Tibial artery (tissue), 4 donors: Measurements from ENCODE around the gene DLG4.

ENCODE experiments used
- DNase-seq, 2 donors: peaks; one replicate each; pipeline ENCODE4 v3.0.0-alpha.2; 2019
- H3K27ac ChIP-seq, 2 donors: fragments of 200-600 bp; sonication (generic) in 1 of 2; 1 replicate in 1 of 2; 2 replicates in 1 of 2; pipeline ENCODE4 v1.5.1; 2018 to 2019; ENCODE audit warnings: mild to moderate bottlenecking in 1 of 2
- H3K27me3 ChIP-seq, 2 donors: fragments of 200-600 bp; sonication (generic) in 1 of 2; one replicate each; pipeline versions ENCODE4 v1.5.1 to v1.6.0; 2016 to 2019
- H3K36me3 ChIP-seq, 3 donors: fragments of 200-600 bp; sonication (generic) in 2 of 3; one replicate each; pipeline ENCODE4 v1.5.1; 2016 to 2019; ENCODE audit warnings: mild to moderate bottlenecking in 2 of 3
- H3K4me1 ChIP-seq, 4 donors: fragments of 200-600 bp; sonication (generic) in 2 of 4; 1 replicate in 3 of 4; 2 replicates in 1 of 4; pipeline ENCODE4 v1.5.1; 2016 to 2019
- H3K4me3 ChIP-seq, 2 donors: fragments of 200-600 bp; sonication (generic) in 1 of 2; 1 replicate in 1 of 2; 2 replicates in 1 of 2; pipeline ENCODE4 v1.5.1; 2018 to 2019; ENCODE audit warnings: mild to moderate bottlenecking in 2 of 2
- H3K9me3 ChIP-seq, 3 donors: fragments of 200-600 bp; sonication (generic) in 1 of 3; one replicate each; pipeline ENCODE4 v1.5.1; 2016 to 2019
- CTCF ChIP-seq, 2 experiments: fragments of 200-600 bp in 1 of 2; fragments of 450-650 bp in 1 of 2; IDR thresholded peaks; one replicate each; pipeline ENCODE4 v1.5.1; 2017 to 2019; ENCODE audit warnings: antibody characterized with exemption in 2 of 2, mild to moderate bottlenecking in 1 of 2, moderate library complexity in 1 of 2
- intact Hi-C: fragments of 100-400 bp; cut with DNase I; formaldehyde crosslinking; loops from one replicate; pipeline ENCODE4 v1.15.0; 2023; ENCODE audit warnings: low total_unique reads

Gene DLG4

GRCh38 chr17:7256766-7257456 lies 37.3 kb upstream of the DLG4 start:
- H3K36me3 ChIP-seq = peaks cover 30 to 62% (median 55%) of the 10 kb centered on the region in 3 donors
- no peak overlapping the region for H3K27ac ChIP-seq
- no peak overlapping the region for H3K4me3 ChIP-seq
- no peak for TF ChIP-seq CTCF (IDR thresholded peaks at IDR 0.05)
- intact Hi-C loops = loop anchor here (10.0 kb wide), 2 partner anchors 88 to 308 kb away; partner anchors contain the start of gene SENP3
- peaks cover 0 to 35% (median 21%) of the 10 kb centered on the region in 4 donors for H3K4me1 ChIP-seq
- H3K9me3 ChIP-seq = no peaks in the 10 kb centered on the region
- DNase-seq = no peak
- H3K27me3 ChIP-seq = peaks cover 0 to 18% of the 10 kb centered on the region in 2 donors

- Histone ChIP-seq H3K36me3 (peaks cover 30 to 54% (median 51%) of the 10 kb centered on the region in 3 donors), H3K27me3 (no peaks in the 10 kb centered on the region), H3K27ac (no peak overlapping the region), H3K9me3 (no peaks in the 10 kb centered on the region), H3K4me1 (peaks cover 0 to 35% (median 21%) of the 10 kb centered on the region in 4 donors), H3K4me3 (no peak overlapping the region)
- intact Hi-C loops = loop anchor here (10.0 kb wide), 2 partner anchors 90 to 310 kb away; partner anchors contain the start of gene SENP3
- DNase-seq = no peak
- TF ChIP-seq CTCF (IDR thresholded peaks at IDR 0.05) = no peak
Measured at GRCh38 chr17:7254511-7254910, 34.9 kb upstream of the DLG4 start.

- no peak for TF ChIP-seq CTCF (IDR thresholded peaks at IDR 0.05)
- Histone ChIP-seq H3K27me3 (no peaks in the 10 kb centered on the region), H3K9me3 (no peaks in the 10 kb centered on the region), H3K36me3 (peaks cover 24 to 39% (median 37%) of the 10 kb centered on the region in 3 donors), H3K4me3 (peak overlapping the region; percentile 94 to 98), H3K4me1 (peaks cover 0 to 40% (median 32%) of the 10 kb centered on the region in 4 donors), H3K27ac (peak overlapping the region; percentile 96 to 100)
- intact Hi-C loops = loop anchor here (10.0 kb wide), 2 partner anchors 92 to 312 kb away; partner anchors contain the start of gene SENP3
- DNase-seq = no peak
Measured at GRCh38 chr17:7253082-7253481, 33.4 kb upstream of the DLG4 start.

- peaks cover 0 to 40% (median 32%) of the 10 kb centered on the region in 4 donors for H3K4me1 ChIP-seq
- peaks cover 22 to 33% (median 32%) of the 10 kb centered on the region in 3 donors for H3K36me3 ChIP-seq
- peak within 1 kb of the TSS; percentile 96 to 100 for H3K27ac ChIP-seq
- DNase-seq = peak; percentile 94 to 97
- TF ChIP-seq CTCF (IDR thresholded peaks at IDR 0.05) = no peak
- intact Hi-C loops = loop anchor here (10.0 kb wide), 2 partner anchors 92 to 312 kb away; partner anchors contain the start of gene SENP3
- no peaks in the 10 kb centered on the region for H3K27me3 ChIP-seq
- peak within 1 kb of the TSS; percentile 94 to 98 for H3K4me3 ChIP-seq
- H3K9me3 ChIP-seq = no peaks in the 10 kb centered on the region
Measured at GRCh38 chr17:7252176-7253043, 32.8 kb upstream of the DLG4 start, which contains the start of gene ELP5. Gene ELP5, plus strand, starts transcription at chr17:7252215. Its CDS starts 336 bp downstream, at chr17:7252551.

GRCh38 chr17:7251661-7252175 lies 32.1 kb upstream of the DLG4 start, which contains the start of gene CTDNEP1:
Gene CTDNEP1, minus strand, starts transcription at chr17:7251734. Its CDS starts 438 bp downstream, at chr17:7251296.
- Histone ChIP-seq H3K36me3 (peaks cover 17 to 30% (median 30%) of the 10 kb centered on the region in 3 donors), H3K27me3 (no peaks in the 10 kb centered on the region), H3K9me3 (no peaks in the 10 kb centered on the region), H3K27ac (peak within 1 kb of the TSS; percentile 96 to 100), H3K4me1 (peaks cover 0 to 40% (median 32%) of the 10 kb centered on the region in 4 donors), H3K4me3 (peak within 1 kb of the TSS; percentile 94 to 98)
- no peak for TF ChIP-seq CTCF (IDR thresholded peaks at IDR 0.05)
- peak; percentile 98 for DNase-seq
- intact Hi-C loops = loop anchor here (10.0 kb wide), 2 partner anchors 93 to 313 kb away; partner anchors contain the start of gene SENP3
